Stimulated activated effector memory CD8-positive, alpha-beta T cell treated with anti-CD3 and anti-CD28 coated beads, Interleukin-12 subunit alpha, Interleukin-12 subunit beta, amount 100 ng/mL, for 72 hours (primary cell): ENCODE measurements around the gene BST1.

ENCODE experiments used
- ATAC-seq: fragments of 150-1000 bp; cut with Tn5 transposase; 2 replicates; pipeline ENCODE4 v1.10.0; 2021
- DNase-seq, 2 donors: peaks; one replicate each; pipeline ENCODE4 v3.0.0; 2021 to 2022; ENCODE audit warnings: low spot score in 2 of 2
- H3K27ac Mint-ChIP-seq: one replicate; pipeline ENCODE4 v1.8.0; 2022; ENCODE audit warnings: mild to moderate bottlenecking, mixed read lengths
- H3K36me3 Mint-ChIP-seq: one replicate; pipeline ENCODE4 v1.8.0; 2022; ENCODE audit warnings: mild to moderate bottlenecking, mixed read lengths
- H3K4me1 Mint-ChIP-seq: one replicate; pipeline ENCODE4 v1.8.0; 2022; ENCODE audit warnings: mixed read lengths
- H3K4me3 Mint-ChIP-seq: one replicate; pipeline ENCODE4 v1.8.0; 2022; ENCODE audit warnings: mild to moderate bottlenecking, mixed read lengths
- H3K9me3 Mint-ChIP-seq: one replicate; pipeline ENCODE4 v1.8.0; 2022; ENCODE audit warnings: mixed read lengths

The BST1 gene

GRCh38 chr4:15690020-15690809 lies 12.7 kb upstream of the BST1 start:
- H3K4me1 Mint-ChIP-seq = peaks cover 2% of the 10 kb centered on the region
- no peak for DNase-seq
- no peaks in the 10 kb centered on the region for H3K9me3 Mint-ChIP-seq
- ATAC-seq = no peak
- H3K27ac Mint-ChIP-seq = no peak overlapping the region
- H3K4me3 Mint-ChIP-seq = no peak overlapping the region
- H3K36me3 Mint-ChIP-seq = peaks cover 22% of the 10 kb centered on the region

- ATAC-seq (no peak), DNase-seq (no peak)
- no peak overlapping the region for H3K27ac Mint-ChIP-seq
- peaks cover 18% of the 10 kb centered on the region for H3K36me3 Mint-ChIP-seq
- no peaks in the 10 kb centered on the region for H3K9me3 Mint-ChIP-seq
- no peak overlapping the region for H3K4me3 Mint-ChIP-seq
- no peaks in the 10 kb centered on the region for H3K4me1 Mint-ChIP-seq
Observed at GRCh38 chr4:15691346-15692135, 11.3 kb upstream of the BST1 start.

GRCh38 chr4:15692602-15693001 lies 10.3 kb upstream of the BST1 start:
- no peak for DNase-seq
- Mint-ChIP-seq H3K9me3 (no peaks in the 10 kb centered on the region), H3K36me3 (peaks cover 7% of the 10 kb centered on the region), H3K27ac (no peak overlapping the region), H3K4me1 (peaks cover 6% of the 10 kb centered on the region), H3K4me3 (no peak overlapping the region)
- ATAC-seq = no peak

- Mint-ChIP-seq H3K4me3 (no peak overlapping the region), H3K4me1 (peaks cover 6% of the 10 kb centered on the region), H3K27ac (no peak overlapping the region), H3K9me3 (no peaks in the 10 kb centered on the region), H3K36me3 (no peaks in the 10 kb centered on the region)
- no peak for ATAC-seq
- no peak for DNase-seq
Observed at GRCh38 chr4:15694431-15694830, 8.4 kb upstream of the BST1 start.

GRCh38 chr4:15695240-15695699 lies 7.6 kb upstream of the BST1 start:
- H3K9me3 Mint-ChIP-seq = no peaks in the 10 kb centered on the region
- H3K4me3 Mint-ChIP-seq = no peak overlapping the region

GRCh38 chr4:15695729-15696128 lies 7.1 kb upstream of the BST1 start:
- H3K27ac Mint-ChIP-seq = no peak overlapping the region
- no peak for ATAC-seq
- H3K4me1 Mint-ChIP-seq = peaks cover 6% of the 10 kb centered on the region
- H3K9me3 Mint-ChIP-seq = no peaks in the 10 kb centered on the region
- no peak for DNase-seq
- no peaks in the 10 kb centered on the region for H3K36me3 Mint-ChIP-seq
- no peak overlapping the region for H3K4me3 Mint-ChIP-seq

More at GRCh38 chr4:15695240-15695699, 7.6 kb upstream of the BST1 start:
- no peak for ATAC-seq
- H3K27ac Mint-ChIP-seq = no peak overlapping the region
- H3K4me1 Mint-ChIP-seq = peaks cover 6% of the 10 kb centered on the region
- no peaks in the 10 kb centered on the region for H3K36me3 Mint-ChIP-seq
- DNase-seq = no peak

GRCh38 chr4:15696866-15697265 lies 6.0 kb upstream of the BST1 start:
- peaks cover 6% of the 10 kb centered on the region for H3K4me1 Mint-ChIP-seq
- no peak overlapping the region for H3K27ac Mint-ChIP-seq
- H3K36me3 Mint-ChIP-seq = no peaks in the 10 kb centered on the region

GRCh38 chr4:15703439-15703838 lies 574 bp downstream of the BST1 start:
- H3K36me3 Mint-ChIP-seq = no peaks in the 10 kb centered on the region
- DNase-seq (no peak), ATAC-seq (no peak)
- H3K4me1 Mint-ChIP-seq = peaks cover 19% of the 10 kb centered on the region
- H3K4me3 Mint-ChIP-seq = peak overlapping the region; percentile 75
- H3K9me3 Mint-ChIP-seq = no peaks in the 10 kb centered on the region
- no peak overlapping the region for H3K27ac Mint-ChIP-seq

More at GRCh38 chr4:15696866-15697265, 6.0 kb upstream of the BST1 start:
- H3K4me3 Mint-ChIP-seq = no peak overlapping the region
- H3K9me3 Mint-ChIP-seq = no peaks in the 10 kb centered on the region
- DNase-seq (no peak), ATAC-seq (no peak)

GRCh38 chr4:15704129-15704528 lies 1.3 kb downstream of the BST1 start:
- DNase-seq (no peak), ATAC-seq (no peak)
- Mint-ChIP-seq H3K9me3 (no peaks in the 10 kb centered on the region), H3K4me3 (peak overlapping the region; percentile 75), H3K4me1 (peaks cover 19% of the 10 kb centered on the region), H3K36me3 (no peaks in the 10 kb centered on the region), H3K27ac (no peak overlapping the region)

- DNase-seq (no peak), ATAC-seq (no peak)
- no peak overlapping the region for H3K27ac Mint-ChIP-seq
- H3K4me1 Mint-ChIP-seq = peaks cover 19% of the 10 kb centered on the region
- no peak overlapping the region for H3K4me3 Mint-ChIP-seq
- H3K9me3 Mint-ChIP-seq = no peaks in the 10 kb centered on the region
- H3K36me3 Mint-ChIP-seq = no peaks in the 10 kb centered on the region
Observed at GRCh38 chr4:15706646-15707362, 3.9 kb downstream of the BST1 start.

- H3K36me3 Mint-ChIP-seq = no peaks in the 10 kb centered on the region
- ATAC-seq = no peak
- H3K4me3 Mint-ChIP-seq = no peak overlapping the region
- no peak overlapping the region for H3K27ac Mint-ChIP-seq
- H3K4me1 Mint-ChIP-seq = peaks cover 19% of the 10 kb centered on the region
- DNase-seq = no peak
- H3K9me3 Mint-ChIP-seq = no peaks in the 10 kb centered on the region
Observed at GRCh38 chr4:15707363-15707715, 4.5 kb downstream of the BST1 start.

- no peak for DNase-seq
- Mint-ChIP-seq H3K27ac (no peak overlapping the region), H3K36me3 (no peaks in the 10 kb centered on the region), H3K9me3 (no peaks in the 10 kb centered on the region), H3K4me3 (no peak overlapping the region), H3K4me1 (no peaks in the 10 kb centered on the region)
- peak; percentile 71 for ATAC-seq
Observed at GRCh38 chr4:15711762-15712161, 8.9 kb downstream of the BST1 start.

GRCh38 chr4:15712214-15712613 lies 9.3 kb downstream of the BST1 start:
- Mint-ChIP-seq H3K9me3 (no peaks in the 10 kb centered on the region), H3K4me3 (no peak overlapping the region), H3K4me1 (no peaks in the 10 kb centered on the region), H3K27ac (no peak overlapping the region), H3K36me3 (no peaks in the 10 kb centered on the region)
- DNase-seq (no peak), ATAC-seq (no peak)

GRCh38 chr4:15714141-15714540 lies 11.3 kb downstream of the BST1 start:
- DNase-seq = no peak
- H3K27ac Mint-ChIP-seq = no peak overlapping the region
- no peak overlapping the region for H3K4me3 Mint-ChIP-seq
- H3K4me1 Mint-ChIP-seq = no peaks in the 10 kb centered on the region
- ATAC-seq = no peak
- no peaks in the 10 kb centered on the region for H3K36me3 Mint-ChIP-seq
- no peaks in the 10 kb centered on the region for H3K9me3 Mint-ChIP-seq

GRCh38 chr4:15714646-15715435 lies 12.0 kb downstream of the BST1 start:
- Mint-ChIP-seq H3K27ac (no peak overlapping the region), H3K9me3 (no peaks in the 10 kb centered on the region), H3K4me3 (no peak overlapping the region), H3K36me3 (no peaks in the 10 kb centered on the region), H3K4me1 (no peaks in the 10 kb centered on the region)
- no peak for DNase-seq
- no peak for ATAC-seq
